Panc1 (cell line): ENCODE results near the gene ZNF99. TPM values are rescaled to one million over a fixed set of nuclear protein-coding genes. Genes with fewer than 3 reads are reported as not detected.
"Not testable (repeated sequence)": the region's sequence is repeated elsewhere in the genome, so short reads cannot be mapped to it uniquely, and the experiment has no call there.

Source experiments
- ATAC-seq: fragments of 200-7000 bp; cut with Tn5 transposase; 2 replicates; pipeline ENCODE4 v1.9.1; 2020; ENCODE audit warnings: mild to moderate bottlenecking, moderate library complexity
- BruUV-seq: library from RNA; stranded (reverse); fragments of 400-500 nt; replicated peaks from 2 replicates; lab custom pipeline; 2021; lab: Mats Ljungman, UMichigan
- CTCF ChIA-PET: fragments of 300-600 bp; sonication (Branson Sonifier 250); formaldehyde crosslinking; loops from one replicate; lab custom pipeline; 2022; ENCODE audit warnings: antibody characterized with exemption; lab: Charles Lee
- POLR2A ChIA-PET: fragments of 300-600 bp; sonication (Branson Sonifier 250); formaldehyde crosslinking; loops from one replicate; lab custom pipeline; 2022; ENCODE audit warnings: antibody characterized with exemption; lab: Charles Lee
- DNase-seq: peaks from one replicate; pipeline ENCODE4 v3.0.0-alpha.2; 2010; ENCODE audit warnings: low read depth, low spot score
- H3K27ac ChIP-seq: 2 replicates; pipeline ENCODE4 v1.5.1; 2011; ENCODE audit warnings: mild to moderate bottlenecking, low read length, inconsistent platforms
- H3K27me3 ChIP-seq: fragments of 200-500 bp; sonication (Bioruptor generic); 2 replicates; pipeline ENCODE4 v1.6.0; 2014; ENCODE audit warnings: low read length, inconsistent platforms; ENCODE audit not compliant: control insufficient read depth, insufficient read depth
- H3K36me3 ChIP-seq: fragments of 200-500 bp; sonication (Bioruptor generic); 2 replicates; pipeline ENCODE4 v1.5.1; 2014; ENCODE audit warnings: inconsistent platforms, mild to moderate bottlenecking, low read length, moderate library complexity; ENCODE audit not compliant: control insufficient read depth, insufficient read depth
- H3K4me1 ChIP-seq: 2 replicates; pipeline ENCODE4 v1.5.1; 2011; ENCODE audit warnings: inconsistent platforms, mild to moderate bottlenecking, low read length, moderate library complexity; ENCODE audit not compliant: control insufficient read depth, insufficient read depth
- H3K4me3 ChIP-seq, 2 experiments: 2 replicates each; pipeline ENCODE4 v1.5.1; 2011 to 2012; ENCODE audit warnings: low read depth in 2 of 2, low read length in 2 of 2, mild to moderate bottlenecking in 2 of 2, inconsistent platforms in 1 of 2, moderate library complexity in 1 of 2
- H3K9me3 ChIP-seq: fragments of 200-500 bp; sonication (Bioruptor generic); 2 replicates; pipeline ENCODE4 v1.5.1; 2014; ENCODE audit warnings: low read depth, mild to moderate bottlenecking, inconsistent platforms, low read length, moderate library complexity; ENCODE audit not compliant: control insufficient read depth, insufficient read depth
- CTCF ChIP-seq: fragments of 450-650 bp; IDR thresholded peaks from 2 replicates; pipeline ENCODE4 v1.5.1; 2017; ENCODE audit warnings: mild to moderate bottlenecking
- POLR2AphosphoS5 ChIP-seq: IDR thresholded peaks from 2 replicates; pipeline ENCODE4 v1.6.1; 2012; ENCODE audit warnings: mild to moderate bottlenecking, low read depth, low read length, moderate library complexity
- REST ChIP-seq, 2 experiments: IDR thresholded peaks; 2 replicates each; pipeline ENCODE4 v1.6.1; 2011 to 2012; ENCODE audit warnings: low read depth in 2 of 2, control low read depth in 1 of 2, low read length in 1 of 2, mild to moderate bottlenecking in 1 of 2, moderate library complexity in 1 of 2; ENCODE audit not compliant: insufficient read depth in 1 of 2
- SIN3A ChIP-seq: IDR thresholded peaks from 2 replicates; pipeline ENCODE4 v1.6.1; 2012; ENCODE audit warnings: low read depth, mild to moderate bottlenecking, low read length, moderate library complexity, borderline replicate concordance; ENCODE audit not compliant: insufficient read depth
- TCF7L2 ChIP-seq: IDR thresholded peaks from 2 replicates; pipeline ENCODE4 v1.6.1; 2011; ENCODE audit warnings: mild to moderate bottlenecking, low read depth, low read length, inconsistent platforms
- in situ Hi-C: cut with HindIII; loops from 2 replicates; pipeline ENCODE4 v1.10.0; 2016; ENCODE audit warnings: low sequenced_read_pairs, low pct_unique_long_range_greater_than_20kb
- intact Hi-C: fragments of 100-400 bp; cut with micrococcal nuclease; formaldehyde crosslinking; loops from one replicate; pipeline ENCODE4 v1.10.0; 2022; ENCODE audit not compliant: unreplicated experiment
- total RNA-seq: library from RNA; stranded (reverse); gene quantifications from one replicate; pipeline ENCODE4 v1.2.1, GENCODE V29; 2021; ENCODE audit not compliant: unreplicated experiment

Gene ZNF99
- total RNA-seq, 1 experiment from 2014 or later, result not detected

GRCh38 chr19:22797040-22797439 lies 13.1 kb upstream of the ZNF99 start:
- in situ Hi-C loops, result no loop called here
- intact Hi-C loops, result no loop called here

GRCh38 chr19:22792863-22793262 lies 8.9 kb upstream of the ZNF99 start:
- H3K4me3 ChIP-seq, CTCF ChIA-PET, intact Hi-C loops, H3K4me1 ChIP-seq, H3K9me3 ChIP-seq, POLR2A ChIA-PET, ATAC-seq, H3K27ac ChIP-seq, in situ Hi-C loops, H3K36me3 ChIP-seq, H3K27me3 ChIP-seq, BruUV-seq, DNase-seq: not testable (repeated sequence)

More at GRCh38 chr19:22797040-22797439, 13.1 kb upstream of the ZNF99 start:
- Histone ChIP-seq H3K36me3 (no peaks in the 10 kb centered on the region), H3K4me1 (no peaks in the 10 kb centered on the region), H3K4me3 (no peak overlapping the region), H3K9me3 (no peaks in the 10 kb centered on the region), H3K27me3 (no peaks in the 10 kb centered on the region), H3K27ac (no peak overlapping the region)
- no peak for TF ChIP-seq CTCF
- TF ChIP-seq POLR2AphosphoS5, result no peak
- TF ChIP-seq REST (IDR thresholded peaks at IDR 0.05; ENCODE audit: insufficient read depth in 1 of 2, low read depth in 2 of 2, low read length in 1 of 2), result no peak
- no peak for TF ChIP-seq TCF7L2
- TF ChIP-seq SIN3A, result no peak
- no peak for DNase-seq
- no peak for ATAC-seq
- POLR2A ChIA-PET, result no interaction called here
- CTCF ChIA-PET, result no interaction called here
- BruUV-seq, result no TSS peak

GRCh38 chr19:22735911-22736645 lies 47.9 kb downstream of the ZNF99 start:
- H3K27me3 ChIP-seq, result no peaks in the 10 kb centered on the region
- BruUV-seq, result no TSS peak
- ChIA-PET CTCF (no interaction called here), POLR2A (no interaction called here)
- DNase-seq (no peak), ATAC-seq (no peak)
- H3K27ac ChIP-seq, result no peak overlapping the region
- H3K9me3 ChIP-seq, result no peaks in the 10 kb centered on the region
- H3K4me1 ChIP-seq, result no peaks in the 10 kb centered on the region
- no peak for TF ChIP-seq CTCF
- TF ChIP-seq POLR2AphosphoS5, result no peak
- no peak for TF ChIP-seq TCF7L2
- no peak for TF ChIP-seq REST (IDR thresholded peaks at IDR 0.05; ENCODE audit: insufficient read depth in 1 of 2, low read depth in 2 of 2, low read length in 1 of 2)
- TF ChIP-seq SIN3A, result no peak
- in situ Hi-C loops, result no loop called here
- H3K36me3 ChIP-seq, result no peaks in the 10 kb centered on the region
- intact Hi-C loops, result no loop called here
- H3K4me3 ChIP-seq, result no peak overlapping the region
